Measurements from ENCODE around the gene WDCP. TPM values are rescaled to one million over a fixed set of nuclear protein-coding genes. Genes with fewer than 3 reads are reported as not detected.

WDCP gene
- total RNA-seq, 1 donor from 2014 or later = 25.9 TPM

DNA sequence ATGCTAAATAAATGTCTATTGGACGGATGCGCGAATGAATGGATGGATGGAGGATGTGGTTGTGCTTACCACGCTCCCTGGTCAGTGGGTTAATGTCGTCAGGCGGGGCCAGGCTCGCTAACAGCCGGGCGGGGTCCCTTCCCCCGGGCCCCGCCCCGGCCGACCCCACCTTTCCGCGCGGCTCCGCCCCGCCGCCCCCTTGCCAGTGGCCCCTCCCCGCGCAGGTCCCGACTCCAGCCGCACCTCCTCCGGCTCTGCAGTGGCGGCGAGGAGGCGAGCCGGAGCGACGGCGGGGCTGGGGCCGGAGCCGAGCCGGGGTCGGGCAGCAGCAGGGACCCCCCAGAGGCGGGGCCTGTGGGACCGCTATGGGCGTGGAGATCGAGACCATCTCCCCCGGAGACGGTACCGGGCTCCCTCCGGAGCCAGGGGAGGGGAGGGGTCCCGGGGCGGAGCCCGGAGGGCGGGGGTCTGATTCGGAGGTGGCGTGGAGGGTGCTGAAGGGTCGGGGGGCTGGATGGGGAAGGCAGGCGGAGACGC lies 2.4 kb upstream of the WDCP start, which contains the start of gene FKBP1B:
FKBP1B (plus strand) TSS at position 257 of the 537 bp plus-strand sequence; CDS start at position 366, 109 bp downstream.
- H3K9ac ChIP-seq = peak within 1 kb of the TSS; percentile 29
- peak within 1 kb of the TSS; percentile 64 for H2AFZ ChIP-seq (replicated peaks)
- H3K9me3 Mint-ChIP-seq = no peaks in the 10 kb centered on the region
- H3F3A ChIP-seq (ENCODE audit: low read depth) = peaks cover 30% of the 10 kb centered on the region
- DNase-seq (ENCODE audit: low spot score) = peak; percentile 92
- H3K4me2 ChIP-seq = peak within 1 kb of the TSS; percentile 83
- H3K4me1 ChIP-seq = peaks cover 9% of the 10 kb centered on the region
- peaks cover 18% of the 10 kb centered on the region for H3K4me1 Mint-ChIP-seq
- H3K27ac ChIP-seq = no peak within 1 kb of the TSS
- H3K36me3 Mint-ChIP-seq = no peaks in the 10 kb centered on the region
- no peaks in the 10 kb centered on the region for H3K9me3 ChIP-seq (ENCODE audit: low read depth)
- H3K36me3 ChIP-seq = no peaks in the 10 kb centered on the region
- H3K27ac Mint-ChIP-seq = no peak within 1 kb of the TSS
- H3K27me3 Mint-ChIP-seq (ENCODE audit: insufficient read depth, low read depth) = peaks cover 3% of the 10 kb centered on the region
- TF ChIP-seq, protein P1, sequence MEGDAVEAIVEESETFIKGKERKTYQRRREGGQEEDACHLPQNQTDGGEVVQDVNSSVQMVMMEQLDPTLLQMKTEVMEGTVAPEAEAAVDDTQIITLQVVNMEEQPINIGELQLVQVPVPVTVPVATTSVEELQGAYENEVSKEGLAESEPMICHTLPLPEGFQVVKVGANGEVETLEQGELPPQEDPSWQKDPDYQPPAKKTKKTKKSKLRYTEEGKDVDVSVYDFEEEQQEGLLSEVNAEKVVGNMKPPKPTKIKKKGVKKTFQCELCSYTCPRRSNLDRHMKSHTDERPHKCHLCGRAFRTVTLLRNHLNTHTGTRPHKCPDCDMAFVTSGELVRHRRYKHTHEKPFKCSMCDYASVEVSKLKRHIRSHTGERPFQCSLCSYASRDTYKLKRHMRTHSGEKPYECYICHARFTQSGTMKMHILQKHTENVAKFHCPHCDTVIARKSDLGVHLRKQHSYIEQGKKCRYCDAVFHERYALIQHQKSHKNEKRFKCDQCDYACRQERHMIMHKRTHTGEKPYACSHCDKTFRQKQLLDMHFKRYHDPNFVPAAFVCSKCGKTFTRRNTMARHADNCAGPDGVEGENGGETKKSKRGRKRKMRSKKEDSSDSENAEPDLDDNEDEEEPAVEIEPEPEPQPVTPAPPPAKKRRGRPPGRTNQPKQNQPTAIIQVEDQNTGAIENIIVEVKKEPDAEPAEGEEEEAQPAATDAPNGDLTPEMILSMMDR (IDR thresholded peaks at IDR 0.05) = no peak
- TF ChIP-seq EZH2phosphoT487 (IDR thresholded peaks at IDR 0.05) (no peak), EZH2 (IDR thresholded peaks at IDR 0.05) (no peak)
- H3K4me3 Mint-ChIP-seq = no peak within 1 kb of the TSS
- H3K27me3 ChIP-seq = peaks cover 4% of the 10 kb centered on the region
- peaks cover 24% of the 10 kb centered on the region for H3K79me2 ChIP-seq (ENCODE audit: low read depth)
- H3K4me3 ChIP-seq = peak within 1 kb of the TSS; percentile 69
- H4K20me1 ChIP-seq (ENCODE audit: low read depth) = no peaks in the 10 kb centered on the region

DNA sequence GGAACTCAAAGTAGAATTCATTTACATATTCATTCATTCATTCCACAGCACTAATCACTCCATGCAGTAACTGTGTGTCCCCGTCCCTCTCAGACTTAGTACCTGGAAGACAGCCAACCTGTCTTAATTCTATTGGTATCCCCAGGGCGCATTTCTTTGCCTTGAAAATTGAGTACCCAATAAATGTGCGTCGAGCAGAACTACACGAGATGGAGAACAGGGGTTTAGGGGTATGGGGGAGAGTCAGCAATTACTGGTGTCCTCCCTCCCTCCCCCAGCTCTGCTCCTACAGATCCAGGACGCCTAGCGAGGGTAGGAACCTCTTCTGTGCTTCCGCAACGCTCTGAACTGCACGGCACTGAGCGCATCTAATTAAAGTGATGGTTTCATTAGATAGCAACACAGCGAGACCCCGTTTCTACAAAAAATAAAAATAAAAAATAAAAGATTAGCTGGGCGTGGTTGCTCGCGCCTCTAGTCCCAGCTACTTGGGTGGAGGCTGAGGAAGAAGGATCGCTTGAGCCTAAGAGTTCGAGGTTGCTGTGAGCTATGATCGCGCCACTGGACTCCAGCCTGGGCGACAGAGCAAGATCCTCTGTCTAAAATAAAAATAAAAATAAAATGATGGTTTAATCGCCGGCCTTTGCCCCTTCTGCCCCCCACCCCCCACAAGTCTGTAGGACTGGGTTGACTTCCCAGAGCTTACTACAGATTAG lies 1.7 kb upstream of the WDCP start:
- Histone ChIP-seq H3F3A (ENCODE audit: low read depth) (peaks cover 30% of the 10 kb centered on the region), H4K20me1 (ENCODE audit: low read depth) (no peaks in the 10 kb centered on the region), H2AFZ (replicated peaks) (peak overlapping the region; percentile 64), H3K9ac (no peak overlapping the region), H3K27me3 (peaks cover 4% of the 10 kb centered on the region), H3K27ac (no peak overlapping the region), H3K4me3 (peak overlapping the region; percentile 69), H3K9me3 (ENCODE audit: low read depth) (no peaks in the 10 kb centered on the region), H3K79me2 (ENCODE audit: low read depth) (peaks cover 30% of the 10 kb centered on the region), H3K36me3 (no peaks in the 10 kb centered on the region), H3K4me1 (peaks cover 9% of the 10 kb centered on the region), H3K4me2 (peak overlapping the region; percentile 83)
- no peak overlapping the region for H3K27ac Mint-ChIP-seq
- H3K27me3 Mint-ChIP-seq (ENCODE audit: insufficient read depth, low read depth) = peaks cover 3% of the 10 kb centered on the region
- H3K4me1 Mint-ChIP-seq = peaks cover 18% of the 10 kb centered on the region
- H3K9me3 Mint-ChIP-seq = no peaks in the 10 kb centered on the region
- H3K4me3 Mint-ChIP-seq = no peak overlapping the region
- no peak for TF ChIP-seq EZH2phosphoT487 (IDR thresholded peaks at IDR 0.05)
- TF ChIP-seq, protein P1 (IDR thresholded peaks at IDR 0.05) = no peak
- DNase-seq (ENCODE audit: low spot score) = peak; percentile 19
- H3K36me3 Mint-ChIP-seq = no peaks in the 10 kb centered on the region

DNA sequence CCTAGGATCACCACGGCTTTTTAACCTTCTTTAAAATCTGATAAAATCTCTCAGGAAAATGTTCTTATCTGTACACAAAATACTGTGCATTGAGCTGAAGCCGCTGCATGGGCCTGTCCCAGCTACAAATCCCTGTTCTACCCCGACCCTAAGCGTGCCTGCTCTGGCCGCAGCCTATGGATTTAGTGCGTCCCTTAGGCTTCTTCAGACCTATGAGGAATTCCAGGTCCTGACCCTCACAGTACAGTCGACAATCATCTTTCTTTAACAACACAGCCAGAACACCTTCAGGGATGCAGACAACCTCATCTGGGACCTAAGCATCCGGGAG lies 477 bp upstream of the WDCP start:
- no peak overlapping the region for H3K9ac ChIP-seq
- peak overlapping the region; percentile 83 for H2AFZ ChIP-seq (replicated peaks)
- no peaks in the 10 kb centered on the region for H3K9me3 Mint-ChIP-seq

More for the DNA sequence above, 477 bp upstream of the WDCP start:
- Histone ChIP-seq H3K9me3 (ENCODE audit: low read depth) (no peaks in the 10 kb centered on the region), H3K4me1 (peaks cover 9% of the 10 kb centered on the region), H3K4me3 (no peak overlapping the region), H4K20me1 (ENCODE audit: low read depth) (no peaks in the 10 kb centered on the region), H3K79me2 (ENCODE audit: low read depth) (peaks cover 42% of the 10 kb centered on the region), H3K27ac (no peak overlapping the region), H3K4me2 (peak overlapping the region; percentile 69), H3K36me3 (no peaks in the 10 kb centered on the region), H3F3A (ENCODE audit: low read depth) (peaks cover 30% of the 10 kb centered on the region), H3K27me3 (peaks cover 4% of the 10 kb centered on the region)
- peak overlapping the region; percentile 94 for H3K4me3 Mint-ChIP-seq
- peaks cover 3% of the 10 kb centered on the region for H3K27me3 Mint-ChIP-seq (ENCODE audit: insufficient read depth, low read depth)
- TF ChIP-seq, protein P1 (IDR thresholded peaks at IDR 0.05) = no peak
- no peak for TF ChIP-seq EZH2 (IDR thresholded peaks at IDR 0.05)
- TF ChIP-seq EZH2phosphoT487 (IDR thresholded peaks at IDR 0.05) = no peak
- peaks cover 3% of the 10 kb centered on the region for H3K36me3 Mint-ChIP-seq
- H3K4me1 Mint-ChIP-seq = peaks cover 18% of the 10 kb centered on the region
- DNase-seq (ENCODE audit: low spot score) = no peak
- no peak overlapping the region for H3K27ac Mint-ChIP-seq
